ENCODE results near the gene FAR2.
"Not testable (repeated sequence)": the region's sequence is repeated elsewhere in the genome, so short reads cannot be mapped to it uniquely, and the experiment has no call there.

The FAR2 gene

GRCh38 chr12:29256598-29256997, 107.5 kb downstream of the FAR2 start:
- TF ChIP-seq, protein P1, sequence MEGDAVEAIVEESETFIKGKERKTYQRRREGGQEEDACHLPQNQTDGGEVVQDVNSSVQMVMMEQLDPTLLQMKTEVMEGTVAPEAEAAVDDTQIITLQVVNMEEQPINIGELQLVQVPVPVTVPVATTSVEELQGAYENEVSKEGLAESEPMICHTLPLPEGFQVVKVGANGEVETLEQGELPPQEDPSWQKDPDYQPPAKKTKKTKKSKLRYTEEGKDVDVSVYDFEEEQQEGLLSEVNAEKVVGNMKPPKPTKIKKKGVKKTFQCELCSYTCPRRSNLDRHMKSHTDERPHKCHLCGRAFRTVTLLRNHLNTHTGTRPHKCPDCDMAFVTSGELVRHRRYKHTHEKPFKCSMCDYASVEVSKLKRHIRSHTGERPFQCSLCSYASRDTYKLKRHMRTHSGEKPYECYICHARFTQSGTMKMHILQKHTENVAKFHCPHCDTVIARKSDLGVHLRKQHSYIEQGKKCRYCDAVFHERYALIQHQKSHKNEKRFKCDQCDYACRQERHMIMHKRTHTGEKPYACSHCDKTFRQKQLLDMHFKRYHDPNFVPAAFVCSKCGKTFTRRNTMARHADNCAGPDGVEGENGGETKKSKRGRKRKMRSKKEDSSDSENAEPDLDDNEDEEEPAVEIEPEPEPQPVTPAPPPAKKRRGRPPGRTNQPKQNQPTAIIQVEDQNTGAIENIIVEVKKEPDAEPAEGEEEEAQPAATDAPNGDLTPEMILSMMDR (IDR thresholded peaks at IDR 0.05; ENCODE audit: low read depth, low read length, missing control alignments), result no peak
- DNase-seq (ENCODE audit: low read depth), result no peak
- no peak overlapping the region for H3K4me3 ChIP-seq (ENCODE audit: low read depth, low read length)

DNA sequence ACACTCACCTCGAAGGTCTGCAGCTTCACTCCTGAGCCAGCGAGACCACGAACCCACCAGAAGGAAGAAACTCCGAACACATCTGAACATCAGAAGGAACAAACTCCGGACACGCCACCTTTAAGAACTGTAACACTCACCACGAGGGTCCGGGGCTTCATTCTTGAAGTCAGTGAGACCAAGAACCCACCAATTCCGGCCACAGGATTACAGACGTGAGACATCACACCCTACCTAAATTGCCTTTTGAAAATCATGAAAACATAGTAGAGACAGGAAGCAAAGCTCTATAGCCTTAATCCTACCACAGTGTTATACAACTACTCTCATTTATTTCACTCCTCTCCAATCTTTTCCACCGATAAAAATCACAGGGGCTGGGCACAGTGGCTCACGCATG, 108.6 kb downstream of the FAR2 start:
- H3K4me3 ChIP-seq (ENCODE audit: low read depth, low read length), result not testable (repeated sequence)

DNA sequence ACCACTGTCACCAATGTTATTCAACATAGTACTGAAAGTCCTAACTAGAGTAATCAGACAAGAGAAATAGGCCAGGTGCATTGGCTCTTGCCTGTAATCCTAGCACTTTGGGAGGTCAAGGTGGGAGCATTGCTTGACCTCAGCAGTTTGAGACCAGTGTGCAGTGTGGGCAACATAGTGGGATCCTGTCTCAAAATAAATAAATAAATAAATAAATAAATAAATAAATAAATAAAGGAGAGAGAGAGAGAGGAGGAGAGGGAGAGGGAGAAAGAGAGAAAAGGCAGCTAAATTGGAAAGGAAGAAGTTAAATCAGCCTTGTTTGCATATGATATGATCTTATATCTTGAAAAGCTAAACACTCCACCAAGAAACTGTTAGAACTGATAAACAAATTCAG, 115.3 kb downstream of the FAR2 start:
- H3K4me3 ChIP-seq (ENCODE audit: low read depth, low read length), result no peak overlapping the region
- no peak for DNase-seq (ENCODE audit: low read depth)
- TF ChIP-seq, protein P1 (IDR thresholded peaks at IDR 0.05; ENCODE audit: low read depth, low read length, missing control alignments), result no peak

More for the DNA sequence above, 108.6 kb downstream of the FAR2 start:
- DNase-seq (ENCODE audit: low read depth), result not testable (repeated sequence)

DNA sequence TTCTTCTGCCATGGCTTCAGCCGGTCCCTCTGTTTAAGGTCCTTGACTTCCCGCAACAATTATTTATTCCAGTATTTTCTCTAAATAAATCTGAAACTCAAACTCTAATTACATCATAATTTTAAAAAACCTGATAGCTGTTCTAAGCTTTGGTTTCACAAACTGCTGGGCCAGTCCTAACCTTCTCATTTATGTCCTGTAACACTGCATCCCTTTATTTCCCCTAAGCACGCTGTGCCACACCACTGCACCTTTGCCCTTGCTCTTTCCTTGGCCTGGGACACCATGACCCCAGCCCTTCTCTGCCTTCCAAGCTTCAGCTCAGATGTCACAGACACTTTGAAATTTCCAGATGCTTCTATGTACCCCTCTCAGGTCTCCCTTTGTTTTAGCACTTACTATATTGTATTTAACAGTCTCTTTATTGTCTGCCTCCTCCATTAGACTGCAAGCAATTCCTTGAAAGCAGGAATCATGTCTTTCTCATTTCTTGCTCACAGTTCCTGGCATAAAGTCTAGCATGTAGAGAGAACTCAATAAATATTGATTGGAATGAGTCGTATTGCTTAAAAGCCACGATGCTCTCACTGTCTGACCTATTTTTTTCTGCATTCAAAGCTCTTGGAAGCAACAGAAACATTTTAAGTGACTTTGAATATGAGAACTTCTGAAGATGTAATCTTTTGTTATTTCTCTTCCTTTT, 120.8 kb downstream of the FAR2 start:
- no peak for DNase-seq (ENCODE audit: low read depth)
- H3K4me3 ChIP-seq (ENCODE audit: low read depth, low read length), result no peak overlapping the region
- TF ChIP-seq, protein P1 (IDR thresholded peaks at IDR 0.05; ENCODE audit: low read depth, low read length, missing control alignments), result no peak

GRCh38 chr12:29270446-29270845, 121.4 kb downstream of the FAR2 start:
- H3K4me3 ChIP-seq (ENCODE audit: low read depth, low read length), result no peak overlapping the region
- DNase-seq (ENCODE audit: low read depth), result no peak
- TF ChIP-seq, protein P1 (IDR thresholded peaks at IDR 0.05; ENCODE audit: low read depth, low read length, missing control alignments), result no peak

GRCh38 chr12:29273178-29273843, 124.2 kb downstream of the FAR2 start:
- no peak overlapping the region for H3K4me3 ChIP-seq (ENCODE audit: low read depth, low read length)
- no peak for DNase-seq (ENCODE audit: low read depth)
- TF ChIP-seq, protein P1 (IDR thresholded peaks at IDR 0.05; ENCODE audit: low read depth, low read length, missing control alignments), result no peak

DNA sequence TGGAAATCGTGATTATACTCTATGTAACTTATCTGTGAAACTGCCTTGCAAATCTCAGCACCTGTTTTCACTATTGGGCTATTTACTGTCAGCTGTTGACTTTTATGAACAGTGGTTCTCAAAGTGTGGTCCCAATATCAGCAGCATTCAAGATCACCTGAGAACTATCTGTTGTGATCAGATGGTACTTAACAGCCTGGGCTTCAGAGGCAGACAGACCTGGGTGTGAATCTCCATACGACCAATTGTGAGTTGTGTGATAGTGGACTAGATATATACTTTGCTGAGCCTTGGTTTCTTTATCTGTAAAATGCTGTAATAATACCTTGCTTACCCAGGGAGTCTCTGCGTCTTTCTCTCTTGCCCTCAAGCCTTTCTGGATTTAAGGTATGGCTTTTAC, 126.8 kb downstream of the FAR2 start:
- no peak overlapping the region for H3K4me3 ChIP-seq (ENCODE audit: low read depth, low read length)
- TF ChIP-seq, protein P1 (IDR thresholded peaks at IDR 0.05; ENCODE audit: low read depth, low read length, missing control alignments), result no peak
- DNase-seq (ENCODE audit: low read depth), result no peak
